ENCODE results near the gene PITPNM3.

DNA sequence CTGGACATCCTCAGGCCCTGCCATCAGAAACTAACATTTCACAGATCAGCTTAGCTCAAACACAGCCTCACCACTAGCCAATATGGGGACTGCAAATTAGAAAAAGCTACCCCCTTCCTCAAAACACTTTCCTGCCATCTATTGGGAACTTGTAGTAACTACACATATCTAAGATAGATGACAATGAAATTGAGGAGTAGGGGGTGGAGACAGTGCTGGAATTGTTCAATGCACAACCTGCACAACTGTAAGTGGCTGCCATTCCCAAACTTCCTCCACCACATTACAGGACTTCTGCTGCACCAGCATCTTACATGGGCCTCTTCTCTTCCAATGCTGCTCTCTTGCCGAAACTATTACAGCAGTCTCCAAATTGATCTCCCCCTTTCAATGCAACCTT is 143.3 kb downstream of the PITPNM3 start:
- no peak for TF ChIP-seq EP300 (IDR thresholded peaks at IDR 0.05; ENCODE audit: borderline replicate concordance)
- no peak for TF ChIP-seq CEBPB (IDR thresholded peaks at IDR 0.05)
- TF ChIP-seq TCF12 (IDR thresholded peaks at IDR 0.05; ENCODE audit: low read depth): no peak
- no peak for TF ChIP-seq CREB1 (IDR thresholded peaks at IDR 0.05; ENCODE audit: low read depth)
- TF ChIP-seq FOXM1 (IDR thresholded peaks at IDR 0.05; ENCODE audit: borderline replicate concordance, low read depth): no peak
- peak; percentile 65 for TF ChIP-seq RAD21 (IDR thresholded peaks at IDR 0.05; ENCODE audit: low read depth)
- TF ChIP-seq TAF1 (IDR thresholded peaks at IDR 0.05; ENCODE audit: low read depth): no peak
- no peak for TF ChIP-seq NFIC (IDR thresholded peaks at IDR 0.05)
- TF ChIP-seq ZBTB7A (IDR thresholded peaks at IDR 0.05; ENCODE audit: low read depth): no peak
- TF ChIP-seq, protein P1, sequence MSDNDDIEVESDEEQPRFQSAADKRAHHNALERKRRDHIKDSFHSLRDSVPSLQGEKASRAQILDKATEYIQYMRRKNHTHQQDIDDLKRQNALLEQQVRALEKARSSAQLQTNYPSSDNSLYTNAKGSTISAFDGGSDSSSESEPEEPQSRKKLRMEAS (IDR thresholded peaks at IDR 0.05): no peak

Measured in Ishikawa (cell line).